Neural progenitor cell (in vitro differentiated cells): Measurements from ENCODE around the gene KNG1. TPM values are rescaled to one million over a fixed set of nuclear protein-coding genes. Genes with fewer than 3 reads are reported as not detected.
"Not testable (repeated sequence)": the region's sequence is repeated elsewhere in the genome, so short reads cannot be mapped to it uniquely, and the experiment has no call there.

Experiments used
- DNase-seq: peaks from one replicate; pipeline ENCODE4 v3.0.0-alpha.2; 2016; ENCODE audit warnings: low spot score
- H2AFZ ChIP-seq: fragments of 200-600 bp; sonication (generic); replicated peaks from 2 replicates; pipeline ENCODE4 v1.6.1; 2016; ENCODE audit warnings: antibody characterized with exemption
- H3F3A ChIP-seq: fragments of 200-600 bp; sonication (generic); 2 replicates; pipeline ENCODE4 v1.6.1; 2016; ENCODE audit warnings: antibody characterized with exemption, low read depth
- H3K27ac ChIP-seq: fragments of 200-600 bp; sonication (generic); 2 replicates; pipeline ENCODE4 v1.5.1; 2016; ENCODE audit warnings: mild to moderate bottlenecking
- H3K27me3 ChIP-seq: fragments of 200-600 bp; sonication (generic); 2 replicates; pipeline ENCODE4 v1.6.1; 2016; ENCODE audit warnings: mild to moderate bottlenecking, moderate library complexity
- H3K36me3 ChIP-seq: fragments of 200-600 bp; sonication (generic); 2 replicates; pipeline ENCODE4 v1.5.1; 2016
- H3K4me1 ChIP-seq: fragments of 200-600 bp; sonication (generic); 2 replicates; pipeline ENCODE4 v1.6.1; 2016; ENCODE audit warnings: mixed run types
- H3K4me2 ChIP-seq: fragments of 200-600 bp; sonication (generic); 2 replicates; pipeline ENCODE4 v1.6.1; 2016
- H3K4me3 ChIP-seq: fragments of 200-600 bp; sonication (generic); 2 replicates; pipeline ENCODE4 v1.5.1; 2016
- H3K79me2 ChIP-seq: fragments of 200-600 bp; sonication (generic); 2 replicates; pipeline ENCODE4 v1.6.1; 2016; ENCODE audit warnings: low read depth
- H3K9ac ChIP-seq: fragments of 200-600 bp; sonication (generic); 2 replicates; pipeline ENCODE4 v1.6.1; 2016
- H3K9me3 ChIP-seq: fragments of 200-600 bp; sonication (generic); 2 replicates; pipeline ENCODE4 v1.5.1; 2016; ENCODE audit warnings: low read depth
- H4K20me1 ChIP-seq: fragments of 200-600 bp; sonication (generic); 2 replicates; pipeline ENCODE4 v1.6.1; 2016; ENCODE audit warnings: low read depth
- H3K27ac Mint-ChIP-seq: 3 replicates; pipeline ENCODE4 v1.8.0; 2021; ENCODE audit warnings: mixed read lengths
- H3K27me3 Mint-ChIP-seq: 2 replicates; pipeline ENCODE4 v1.8.0; 2022; ENCODE audit warnings: low read depth, mild to moderate bottlenecking, inconsistent platforms, moderate library complexity, mixed read lengths; ENCODE audit not compliant: insufficient read depth
- H3K36me3 Mint-ChIP-seq: 3 replicates; pipeline ENCODE4 v1.8.0; 2021; ENCODE audit warnings: mixed read lengths
- H3K4me1 Mint-ChIP-seq: 3 replicates; pipeline ENCODE4 v1.8.0; 2021; ENCODE audit warnings: mixed read lengths
- H3K4me3 Mint-ChIP-seq: 3 replicates; pipeline ENCODE4 v1.8.0; 2021; ENCODE audit warnings: mild to moderate bottlenecking, moderate library complexity, mixed read lengths
- H3K9me3 Mint-ChIP-seq: 3 replicates; pipeline ENCODE4 v1.8.0; 2020; ENCODE audit warnings: mixed read lengths
- CTCF ChIP-seq: fragments of 200-600 bp; sonication (generic); IDR thresholded peaks from 2 replicates; pipeline ENCODE4 v1.5.1; 2017; ENCODE audit warnings: antibody characterized with exemption, mild to moderate bottlenecking
- EZH2 ChIP-seq: fragments of 200-600 bp; sonication (generic); IDR thresholded peaks from 2 replicates; pipeline ENCODE4 v1.6.1; 2017; ENCODE audit warnings: antibody characterized with exemption, mild to moderate bottlenecking, moderate library complexity
- EZH2phosphoT487 ChIP-seq: fragments of 200-600 bp; sonication (generic); IDR thresholded peaks from 2 replicates; pipeline ENCODE4 v1.6.1; 2017; ENCODE audit warnings: antibody characterized with exemption
- total RNA-seq: library from RNA; depleted of rRNA; stranded (reverse); fragments of >200 nt; gene quantifications from 2 replicates; pipeline ENCODE4 v1.2.3, GENCODE V29; 2015; ENCODE audit warnings: low replicate concordance

KNG1 gene
- total RNA-seq, 1 donor from 2014 or later, result not detected

- no peaks in the 10 kb centered on the region for H3K9me3 ChIP-seq
- H3K27me3 ChIP-seq, result no peaks in the 10 kb centered on the region
- Mint-ChIP-seq H3K36me3 (no peaks in the 10 kb centered on the region), H3K4me3 (no peak overlapping the region), H3K27ac (no peak overlapping the region), H3K27me3 (peaks cover 6% of the 10 kb centered on the region), H3K4me1 (no peaks in the 10 kb centered on the region), H3K9me3 (peaks cover 13% of the 10 kb centered on the region)
- H4K20me1 ChIP-seq, result no peaks in the 10 kb centered on the region
- no peak for TF ChIP-seq EZH2
- no peak for TF ChIP-seq CTCF
- no peak for TF ChIP-seq EZH2phosphoT487
- no peaks in the 10 kb centered on the region for H3F3A ChIP-seq
- H3K27ac ChIP-seq, result no peak overlapping the region
- H3K4me2 ChIP-seq, result no peak overlapping the region
- no peak overlapping the region for H2AFZ ChIP-seq
- H3K4me3 ChIP-seq, result no peak overlapping the region
- peaks cover 2% of the 10 kb centered on the region for H3K4me1 ChIP-seq
- no peaks in the 10 kb centered on the region for H3K79me2 ChIP-seq
- no peaks in the 10 kb centered on the region for H3K36me3 ChIP-seq
- DNase-seq, result no peak
- H3K9ac ChIP-seq, result no peak overlapping the region
Measured at GRCh38 chr3:186687120-186687651, 30.0 kb upstream of the KNG1 start.

GRCh38 chr3:186690304-186690703, 26.9 kb upstream of the KNG1 start:
- H3K9ac ChIP-seq, H3K4me1 Mint-ChIP-seq, H3K36me3 Mint-ChIP-seq, H3K36me3 ChIP-seq, H3K9me3 Mint-ChIP-seq, H3K79me2 ChIP-seq, H3F3A ChIP-seq, H2AFZ ChIP-seq, H3K4me1 ChIP-seq, H3K27ac Mint-ChIP-seq, H3K4me2 ChIP-seq, H3K27me3 Mint-ChIP-seq, H4K20me1 ChIP-seq, H3K27me3 ChIP-seq, H3K4me3 Mint-ChIP-seq, DNase-seq, H3K9me3 ChIP-seq, H3K4me3 ChIP-seq, H3K27ac ChIP-seq: not testable (repeated sequence)

- Mint-ChIP-seq H3K36me3 (no peaks in the 10 kb centered on the region), H3K27me3 (no peaks in the 10 kb centered on the region), H3K4me3 (no peak overlapping the region), H3K4me1 (no peaks in the 10 kb centered on the region), H3K9me3 (peaks cover 3% of the 10 kb centered on the region), H3K27ac (no peak overlapping the region)
- H2AFZ ChIP-seq, result no peak overlapping the region
- H3K4me1 ChIP-seq, result no peaks in the 10 kb centered on the region
- no peak overlapping the region for H3K27ac ChIP-seq
- no peak for DNase-seq
- H3K27me3 ChIP-seq, result no peaks in the 10 kb centered on the region
- H3K79me2 ChIP-seq, result no peaks in the 10 kb centered on the region
- no peaks in the 10 kb centered on the region for H3F3A ChIP-seq
- no peak overlapping the region for H3K4me3 ChIP-seq
- no peaks in the 10 kb centered on the region for H4K20me1 ChIP-seq
- TF ChIP-seq CTCF (no peak), EZH2 (no peak), EZH2phosphoT487 (no peak)
- H3K4me2 ChIP-seq, result no peak overlapping the region
- no peak overlapping the region for H3K9ac ChIP-seq
- H3K36me3 ChIP-seq, result no peaks in the 10 kb centered on the region
- H3K9me3 ChIP-seq, result no peaks in the 10 kb centered on the region
Measured at GRCh38 chr3:186691676-186692075, 25.5 kb upstream of the KNG1 start.

- no peaks in the 10 kb centered on the region for H3F3A ChIP-seq
- Mint-ChIP-seq H3K27ac (no peak overlapping the region), H3K9me3 (no peaks in the 10 kb centered on the region), H3K27me3 (no peaks in the 10 kb centered on the region), H3K4me3 (no peak overlapping the region), H3K4me1 (no peaks in the 10 kb centered on the region), H3K36me3 (no peaks in the 10 kb centered on the region)
- H3K4me3 ChIP-seq, result no peak overlapping the region
- H3K9ac ChIP-seq, result no peak overlapping the region
- no peak overlapping the region for H3K27ac ChIP-seq
- H3K4me2 ChIP-seq, result no peak overlapping the region
- TF ChIP-seq EZH2phosphoT487 (no peak), EZH2 (no peak), CTCF (no peak)
- no peaks in the 10 kb centered on the region for H3K36me3 ChIP-seq
- no peaks in the 10 kb centered on the region for H4K20me1 ChIP-seq
- no peaks in the 10 kb centered on the region for H3K27me3 ChIP-seq
- H3K79me2 ChIP-seq, result no peaks in the 10 kb centered on the region
- H2AFZ ChIP-seq, result no peak overlapping the region
- no peak for DNase-seq
- H3K4me1 ChIP-seq, result no peaks in the 10 kb centered on the region
- H3K9me3 ChIP-seq, result no peaks in the 10 kb centered on the region
Measured at GRCh38 chr3:186693843-186694242, 23.3 kb upstream of the KNG1 start.
